HG02763 (cell line): Measurements from ENCODE around the gene MED4.
A peak's percentile ranks its signal among the peaks of the same experiment; 100 is the strongest.
"Not testable (repeated sequence)": the region's sequence is repeated elsewhere in the genome, so short reads cannot be mapped to it uniquely, and the experiment has no call there.

Source experiments
- ATAC-seq: cut with Tn5 transposase; IDR thresholded peaks from one replicate; pipeline ENCODE4 v1.9.1; 2021; ENCODE audit warnings: mild to moderate bottlenecking, moderate library complexity; ENCODE audit not compliant: unreplicated experiment

Gene MED4

GRCh38 chr13:48096670-48097069 is 1.8 kb upstream of the MED4 start:
- no peak for ATAC-seq

- ATAC-seq, result peak; percentile 12
Measured at GRCh38 chr13:48094404-48094780, 512 bp downstream of the MED4 start.

- no peak for ATAC-seq
Measured at GRCh38 chr13:48093588-48093987, 1.3 kb downstream of the MED4 start.

- ATAC-seq, result no peak
Measured at GRCh38 chr13:48086272-48086671, 8.6 kb downstream of the MED4 start.

GRCh38 chr13:48081739-48082138 is 13.2 kb downstream of the MED4 start:
- no peak for ATAC-seq

- ATAC-seq, result peak; percentile 99
Measured at GRCh38 chr13:48078251-48078656, 16.6 kb downstream of the MED4 start.

- ATAC-seq, result no peak
Measured at GRCh38 chr13:48074006-48074405, 20.9 kb downstream of the MED4 start.

- ATAC-seq, result no peak
Measured at GRCh38 chr13:48072787-48073186, 22.1 kb downstream of the MED4 start.

- ATAC-seq, result no peak
Measured at GRCh38 chr13:48072304-48072703, 22.6 kb downstream of the MED4 start.

- no peak for ATAC-seq
Measured at GRCh38 chr13:48070942-48071341, 24.0 kb downstream of the MED4 start.

GRCh38 chr13:48069573-48069972 is 25.3 kb downstream of the MED4 start:
- no peak for ATAC-seq

GRCh38 chr13:48068952-48069351 is 26.0 kb downstream of the MED4 start:
- no peak for ATAC-seq

GRCh38 chr13:48068036-48068435 is 26.9 kb downstream of the MED4 start:
- no peak for ATAC-seq

- peak; percentile 81 for ATAC-seq
Measured at GRCh38 chr13:48066310-48066989, 28.5 kb downstream of the MED4 start.

GRCh38 chr13:48059951-48060350 is 35.0 kb downstream of the MED4 start:
- ATAC-seq, result not testable (repeated sequence)

GRCh38 chr13:48058536-48058935 is 36.4 kb downstream of the MED4 start:
- not testable (repeated sequence) for ATAC-seq

GRCh38 chr13:48055712-48056111 is 39.2 kb downstream of the MED4 start:
- ATAC-seq, result no peak

GRCh38 chr13:48054601-48055000 is 40.3 kb downstream of the MED4 start:
- ATAC-seq, result no peak

GRCh38 chr13:48050550-48050949 is 44.4 kb downstream of the MED4 start:
- ATAC-seq, result no peak

- ATAC-seq, result no peak
Measured at GRCh38 chr13:48043789-48044503, 51.0 kb downstream of the MED4 start.

GRCh38 chr13:48042894-48043293 is 52.0 kb downstream of the MED4 start:
- ATAC-seq, result no peak

- no peak for ATAC-seq
Measured at GRCh38 chr13:48040896-48041295, 54.0 kb downstream of the MED4 start.

GRCh38 chr13:48040049-48040448 is 54.9 kb downstream of the MED4 start:
- no peak for ATAC-seq
